ENCODE results near the gene TRIM42.

DNA sequence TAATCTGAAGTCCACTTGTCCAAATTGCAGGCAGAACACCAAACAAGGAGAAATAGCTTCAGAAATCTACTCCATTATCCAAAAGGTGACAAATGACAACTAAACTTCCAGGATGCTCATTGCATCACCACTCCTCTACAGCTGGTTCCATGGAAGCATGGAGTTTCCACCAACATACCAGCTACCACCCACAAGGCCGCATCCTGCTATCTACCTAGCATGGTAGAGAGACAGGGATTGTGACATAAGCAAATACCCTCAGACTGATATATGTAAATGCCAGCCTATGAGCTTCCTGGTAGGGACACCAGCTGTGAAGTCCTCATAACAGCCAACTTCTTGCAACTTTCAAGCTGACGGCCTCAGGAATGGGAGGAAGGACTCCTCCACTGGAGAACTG is at the start of gene TRIM42:
- no peak for TF ChIP-seq CTCF (conservative IDR thresholded peaks at IDR 0.05; ENCODE audit: low read length)
- no peak for TF ChIP-seq EZH2phosphoT487 (IDR thresholded peaks at IDR 0.05; ENCODE audit: borderline replicate concordance)

Measured in Loucy (cell line).